Neural crest cell (in vitro differentiated cells): ENCODE measurements around the gene CEP135. TPM values are rescaled to one million over a fixed set of nuclear protein-coding genes. Genes with fewer than 3 reads are reported as not detected.

Experiments
- DNase-seq: peaks from one replicate; pipeline ENCODE4 v3.0.0; 2021; ENCODE audit warnings: low read depth, mixed read lengths, low spot score
- H3K27ac Mint-ChIP-seq: one replicate; pipeline ENCODE4 v1.8.0; 2021; ENCODE audit warnings: mild to moderate bottlenecking, mixed read lengths; ENCODE audit not compliant: unreplicated experiment
- H3K27me3 Mint-ChIP-seq: 2 replicates; pipeline ENCODE4 v1.8.0; 2021; ENCODE audit warnings: low read depth, mild to moderate bottlenecking, mixed read lengths
- H3K36me3 Mint-ChIP-seq: 2 replicates; pipeline ENCODE4 v1.8.0; 2021; ENCODE audit warnings: low read depth, mild to moderate bottlenecking, mixed read lengths
- H3K4me1 Mint-ChIP-seq: 2 replicates; pipeline ENCODE4 v1.8.0; 2021; ENCODE audit warnings: mixed read lengths
- H3K4me3 Mint-ChIP-seq: one replicate; pipeline ENCODE4 v1.8.0; 2021; ENCODE audit warnings: mild to moderate bottlenecking, mixed read lengths
- H3K9me3 Mint-ChIP-seq: 2 replicates; pipeline ENCODE4 v1.8.0; 2021; ENCODE audit warnings: mixed read lengths
- total RNA-seq: library from RNA; stranded (reverse); gene quantifications from 2 replicates; pipeline ENCODE4 v1.2.1, GENCODE V29; 2021
- TF ChIP-seq, protein P1 (sequence below): fragments of 200-600 bp; sonication (generic); conservative IDR thresholded peaks from 2 replicates; pipeline ENCODE4 v1.5.0; 2021; ENCODE audit warnings: antibody characterized with exemption, mild to moderate bottlenecking

The CEP135 gene
- total RNA-seq, 1 donor from 2014 or later, result 16.8 TPM

DNA sequence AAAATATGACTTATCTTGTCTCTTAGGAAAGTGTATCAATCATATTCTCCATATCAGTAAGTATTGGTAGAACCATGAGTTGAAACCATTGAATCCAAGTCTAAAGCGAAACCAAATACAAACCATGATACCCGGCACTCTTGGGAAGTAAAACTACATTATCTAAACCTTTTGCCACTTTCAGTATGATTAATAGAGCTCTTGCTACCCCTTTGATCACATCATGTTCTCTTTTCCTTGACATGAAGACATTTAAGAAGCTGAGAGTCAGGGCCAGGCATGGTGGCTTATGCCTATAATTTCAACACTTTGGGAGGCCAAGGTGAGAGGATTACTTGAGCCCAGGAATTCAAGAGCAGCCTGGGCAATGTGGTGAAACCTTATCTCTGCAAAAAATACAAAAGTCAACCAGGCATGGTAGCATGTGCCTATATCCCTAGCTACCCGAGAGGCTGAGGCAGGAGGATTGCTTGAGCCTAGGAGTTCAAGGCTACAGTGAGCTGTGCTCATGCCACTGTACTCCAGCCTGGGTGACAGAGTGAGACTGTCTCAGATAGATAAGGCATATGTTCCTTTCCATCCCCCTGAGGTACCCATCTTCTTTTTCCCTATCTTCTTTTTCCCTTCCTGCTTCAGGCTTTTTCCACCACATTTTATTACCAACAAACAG lies 45.4 kb downstream of the CEP135 start:
- Mint-ChIP-seq H3K4me3 (no peak overlapping the region), H3K27me3 (no peaks in the 10 kb centered on the region), H3K36me3 (peaks cover 13% of the 10 kb centered on the region), H3K27ac (no peak overlapping the region), H3K4me1 (peaks cover 4% of the 10 kb centered on the region), H3K9me3 (no peaks in the 10 kb centered on the region)
- TF ChIP-seq, protein P1, sequence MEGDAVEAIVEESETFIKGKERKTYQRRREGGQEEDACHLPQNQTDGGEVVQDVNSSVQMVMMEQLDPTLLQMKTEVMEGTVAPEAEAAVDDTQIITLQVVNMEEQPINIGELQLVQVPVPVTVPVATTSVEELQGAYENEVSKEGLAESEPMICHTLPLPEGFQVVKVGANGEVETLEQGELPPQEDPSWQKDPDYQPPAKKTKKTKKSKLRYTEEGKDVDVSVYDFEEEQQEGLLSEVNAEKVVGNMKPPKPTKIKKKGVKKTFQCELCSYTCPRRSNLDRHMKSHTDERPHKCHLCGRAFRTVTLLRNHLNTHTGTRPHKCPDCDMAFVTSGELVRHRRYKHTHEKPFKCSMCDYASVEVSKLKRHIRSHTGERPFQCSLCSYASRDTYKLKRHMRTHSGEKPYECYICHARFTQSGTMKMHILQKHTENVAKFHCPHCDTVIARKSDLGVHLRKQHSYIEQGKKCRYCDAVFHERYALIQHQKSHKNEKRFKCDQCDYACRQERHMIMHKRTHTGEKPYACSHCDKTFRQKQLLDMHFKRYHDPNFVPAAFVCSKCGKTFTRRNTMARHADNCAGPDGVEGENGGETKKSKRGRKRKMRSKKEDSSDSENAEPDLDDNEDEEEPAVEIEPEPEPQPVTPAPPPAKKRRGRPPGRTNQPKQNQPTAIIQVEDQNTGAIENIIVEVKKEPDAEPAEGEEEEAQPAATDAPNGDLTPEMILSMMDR, result no peak
- DNase-seq, result no peak

DNA sequence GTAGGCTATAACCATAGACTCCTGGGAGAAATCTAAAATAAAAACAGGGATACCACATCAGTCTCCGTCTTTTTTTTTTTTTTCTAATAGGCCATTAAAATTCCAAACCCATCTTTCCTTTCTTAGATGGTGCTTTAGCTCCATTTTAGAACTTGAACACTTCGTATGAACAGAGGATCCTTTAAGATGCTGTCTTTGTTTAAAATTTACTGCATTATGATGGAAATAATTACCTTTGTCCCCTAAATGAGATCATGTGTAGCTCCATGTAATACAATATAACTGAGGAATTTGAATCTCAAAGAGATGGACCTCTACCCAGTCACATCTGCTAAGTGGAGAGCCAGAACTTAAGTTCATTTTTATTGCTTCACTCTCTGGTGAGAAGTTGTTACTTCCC lies 47.9 kb downstream of the CEP135 start:
- TF ChIP-seq, protein P1, result no peak
- no peak overlapping the region for H3K27ac Mint-ChIP-seq
- peaks cover 33% of the 10 kb centered on the region for H3K36me3 Mint-ChIP-seq
- DNase-seq, result no peak
- H3K9me3 Mint-ChIP-seq, result peaks cover 5% of the 10 kb centered on the region
- H3K4me3 Mint-ChIP-seq, result no peak overlapping the region
- H3K27me3 Mint-ChIP-seq, result no peaks in the 10 kb centered on the region
- H3K4me1 Mint-ChIP-seq, result peaks cover 4% of the 10 kb centered on the region

DNA sequence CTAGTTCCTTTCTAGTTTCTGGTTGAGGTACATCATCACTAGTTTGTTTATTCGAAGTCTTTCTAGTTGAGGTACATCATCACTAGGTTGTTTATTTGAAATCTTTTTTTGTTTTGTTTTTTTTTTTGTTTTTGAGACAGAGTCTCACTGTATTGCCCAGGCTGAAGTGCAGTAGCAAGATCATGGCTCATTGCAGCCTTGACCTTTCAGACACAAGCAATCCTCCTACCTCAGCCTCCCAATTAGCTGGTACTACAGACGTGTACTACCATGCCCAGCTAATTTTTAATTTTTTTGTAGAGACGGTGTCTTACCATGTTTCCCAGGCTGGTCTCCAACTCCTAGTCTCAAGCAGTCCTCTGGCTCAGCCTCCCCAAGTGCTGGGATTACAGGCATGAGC lies 54.9 kb downstream of the CEP135 start:
- H3K27ac Mint-ChIP-seq, result no peak overlapping the region

DNA sequence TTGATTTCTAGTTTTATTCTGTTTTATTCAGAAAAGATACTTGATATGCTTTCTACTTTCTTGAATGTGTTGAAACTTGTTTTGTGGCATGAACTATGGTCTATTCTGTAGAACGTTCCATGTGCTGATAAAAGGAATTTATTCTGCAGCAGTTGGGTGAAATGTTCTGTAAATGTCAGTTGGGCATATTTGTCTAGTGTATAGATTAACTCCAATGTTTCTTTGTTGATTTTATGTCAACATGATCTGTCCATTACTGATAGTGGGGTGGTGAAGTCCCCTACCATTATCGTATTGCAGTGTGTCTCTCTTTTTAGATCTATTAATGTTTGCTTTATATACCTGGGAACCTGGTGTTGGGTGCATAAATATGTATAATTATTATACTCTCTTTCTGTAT lies 55.5 kb downstream of the CEP135 start:
- no peaks in the 10 kb centered on the region for H3K27me3 Mint-ChIP-seq
- DNase-seq, result no peak
- H3K4me3 Mint-ChIP-seq, result no peak overlapping the region
- H3K4me1 Mint-ChIP-seq, result no peaks in the 10 kb centered on the region
- H3K27ac Mint-ChIP-seq, result no peak overlapping the region
- TF ChIP-seq, protein P1, result no peak
- peaks cover 13% of the 10 kb centered on the region for H3K9me3 Mint-ChIP-seq
- peaks cover 63% of the 10 kb centered on the region for H3K36me3 Mint-ChIP-seq

More for the DNA sequence above, 54.9 kb downstream of the CEP135 start:
- TF ChIP-seq, protein P1, result no peak
- H3K27me3 Mint-ChIP-seq, result no peaks in the 10 kb centered on the region
- H3K4me3 Mint-ChIP-seq, result no peak overlapping the region
- no peak for DNase-seq
- peaks cover 13% of the 10 kb centered on the region for H3K9me3 Mint-ChIP-seq
- no peaks in the 10 kb centered on the region for H3K4me1 Mint-ChIP-seq
- H3K36me3 Mint-ChIP-seq, result peaks cover 65% of the 10 kb centered on the region

DNA sequence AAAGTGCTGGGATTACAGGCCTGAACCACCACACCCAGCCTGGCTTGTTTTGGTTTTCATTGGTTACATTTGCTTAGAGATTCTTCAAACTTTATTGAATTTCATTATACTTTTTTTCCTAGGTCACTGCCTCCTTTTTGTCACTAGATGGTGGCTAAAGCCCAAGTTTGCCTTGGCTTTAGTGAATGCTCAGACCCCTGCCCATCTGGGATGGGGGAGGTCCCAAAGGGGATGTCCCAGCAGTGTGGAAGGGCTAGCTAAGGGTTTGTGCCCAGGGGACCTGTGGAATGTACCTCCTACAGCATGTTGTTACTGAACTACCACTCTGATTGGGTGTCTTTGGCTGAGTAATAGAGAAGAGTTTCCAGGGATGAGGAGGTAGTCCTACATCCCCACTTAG lies 58.4 kb downstream of the CEP135 start:
- no peaks in the 10 kb centered on the region for H3K27me3 Mint-ChIP-seq
- no peak for DNase-seq
- H3K4me1 Mint-ChIP-seq, result no peaks in the 10 kb centered on the region
- TF ChIP-seq, protein P1, result no peak
- H3K36me3 Mint-ChIP-seq, result peaks cover 49% of the 10 kb centered on the region
- H3K27ac Mint-ChIP-seq, result no peak overlapping the region
- peaks cover 3% of the 10 kb centered on the region for H3K9me3 Mint-ChIP-seq
- H3K4me3 Mint-ChIP-seq, result no peak overlapping the region
